Activated CD4-positive, alpha-beta T cell treated with anti-CD3 and anti-CD28 coated beads, Interleukin-2, amount 10 ng/mL, durations not matched to agents 24 days and 14 days (primary cell): ENCODE measurements around the gene DNAH10. TPM values are rescaled to one million over a fixed set of nuclear protein-coding genes. Genes with fewer than 3 reads are reported as not detected.

Source experiments
- DNase-seq: peaks from one replicate; pipeline ENCODE4 v3.0.0; 2022
- H3K27ac Mint-ChIP-seq: one replicate; pipeline ENCODE4 v1.8.0; 2022; ENCODE audit warnings: mild to moderate bottlenecking, mixed read lengths
- H3K27me3 Mint-ChIP-seq: one replicate; pipeline ENCODE4 v1.8.0; 2022; ENCODE audit warnings: mixed read lengths
- H3K36me3 Mint-ChIP-seq: one replicate; pipeline ENCODE4 v1.8.0; 2022; ENCODE audit warnings: low read depth, mild to moderate bottlenecking, mixed read lengths
- H3K4me1 Mint-ChIP-seq: one replicate; pipeline ENCODE4 v1.8.0; 2021; ENCODE audit warnings: mixed read lengths
- H3K4me3 Mint-ChIP-seq: one replicate; pipeline ENCODE4 v1.8.0; 2022; ENCODE audit warnings: mild to moderate bottlenecking, moderate library complexity, mixed read lengths
- H3K9me3 Mint-ChIP-seq: one replicate; pipeline ENCODE4 v1.8.0; 2021; ENCODE audit warnings: mixed read lengths
- intact Hi-C: fragments of 100-400 bp; cut with micrococcal nuclease; formaldehyde crosslinking; loops from one replicate; pipeline ENCODE4 v1.15.1; 2023
- total RNA-seq: library from RNA; stranded (reverse); gene quantifications from 2 replicates; pipeline ENCODE4 v1.2.3, GENCODE V29; 2022

The DNAH10 gene
- total RNA-seq, 1 donor from 2014 or later, result 0.14 TPM

DNA sequence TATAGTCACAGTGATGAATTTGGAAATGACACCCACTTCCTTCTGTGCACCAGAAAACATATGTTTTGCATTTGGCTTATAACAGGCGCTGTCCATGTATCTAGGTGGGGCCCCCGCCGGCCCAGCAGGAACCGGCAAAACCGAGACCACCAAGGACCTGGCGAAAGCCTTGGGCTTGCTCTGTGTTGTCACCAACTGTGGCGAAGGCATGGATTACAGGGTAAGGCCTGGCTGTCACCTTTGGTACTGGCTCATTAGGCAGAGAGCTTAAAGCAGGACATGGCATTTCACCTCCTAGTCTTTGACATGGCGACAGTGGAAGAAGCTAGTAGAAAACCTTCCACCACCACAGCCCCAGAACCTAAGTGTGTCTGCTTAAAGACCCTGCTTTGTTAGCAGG, 85.8 kb downstream of the DNAH10 start:
- Mint-ChIP-seq H3K27ac (no peak overlapping the region), H3K4me1 (no peaks in the 10 kb centered on the region), H3K9me3 (no peaks in the 10 kb centered on the region), H3K4me3 (no peak overlapping the region), H3K36me3 (no peaks in the 10 kb centered on the region), H3K27me3 (no peaks in the 10 kb centered on the region)
- intact Hi-C loops, result no loop called here
- DNase-seq, result no peak

DNA sequence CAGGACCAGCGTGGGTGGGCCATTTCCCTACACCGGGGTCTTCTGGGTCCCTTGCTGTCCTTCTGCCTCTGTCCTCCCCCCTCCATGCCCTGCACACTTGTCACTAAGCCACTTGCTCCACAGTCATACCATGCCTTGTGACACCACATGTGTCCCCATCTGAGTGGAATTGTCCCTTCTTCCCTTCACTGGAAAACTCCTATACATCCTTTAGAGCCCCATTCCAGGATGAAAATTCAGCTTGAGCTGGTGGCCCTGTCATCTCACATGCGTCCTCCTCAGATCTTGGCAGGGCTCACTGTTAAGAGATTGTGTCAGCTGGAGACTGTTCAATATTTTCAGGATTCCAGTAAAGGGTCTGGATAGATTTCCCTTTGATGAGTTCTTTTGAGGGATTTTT, 87.4 kb downstream of the DNAH10 start:
- Mint-ChIP-seq H3K4me3 (no peak overlapping the region), H3K27me3 (peaks cover 2% of the 10 kb centered on the region), H3K9me3 (no peaks in the 10 kb centered on the region), H3K4me1 (no peaks in the 10 kb centered on the region), H3K36me3 (no peaks in the 10 kb centered on the region), H3K27ac (no peak overlapping the region)
- no peak for DNase-seq
- intact Hi-C loops, result no loop called here

GRCh38 chr12:123850246-123851134, 88.4 kb downstream of the DNAH10 start:
- no peak overlapping the region for H3K27ac Mint-ChIP-seq

GRCh38 chr12:123853396-123854070, 91.4 kb downstream of the DNAH10 start:
- Mint-ChIP-seq H3K36me3 (no peaks in the 10 kb centered on the region), H3K4me3 (no peak overlapping the region), H3K27me3 (peaks cover 2% of the 10 kb centered on the region), H3K9me3 (no peaks in the 10 kb centered on the region), H3K4me1 (no peaks in the 10 kb centered on the region), H3K27ac (no peak overlapping the region)
- DNase-seq, result no peak
- intact Hi-C loops, result no loop called here

More at GRCh38 chr12:123850246-123851134, 88.4 kb downstream of the DNAH10 start:
- Mint-ChIP-seq H3K36me3 (no peaks in the 10 kb centered on the region), H3K4me1 (no peaks in the 10 kb centered on the region), H3K27me3 (peaks cover 2% of the 10 kb centered on the region), H3K4me3 (no peak overlapping the region), H3K9me3 (no peaks in the 10 kb centered on the region)
- DNase-seq, result no peak
- intact Hi-C loops, result no loop called here

GRCh38 chr12:123854232-123854631, 92.1 kb downstream of the DNAH10 start:
- Mint-ChIP-seq H3K9me3 (no peaks in the 10 kb centered on the region), H3K27me3 (peaks cover 2% of the 10 kb centered on the region), H3K27ac (no peak overlapping the region), H3K36me3 (no peaks in the 10 kb centered on the region), H3K4me1 (no peaks in the 10 kb centered on the region), H3K4me3 (no peak overlapping the region)
- DNase-seq, result no peak
- intact Hi-C loops, result no loop called here

- no peaks in the 10 kb centered on the region for H3K4me1 Mint-ChIP-seq
- no peak overlapping the region for H3K27ac Mint-ChIP-seq
- no peak overlapping the region for H3K4me3 Mint-ChIP-seq
- H3K36me3 Mint-ChIP-seq, result no peaks in the 10 kb centered on the region
- peaks cover 2% of the 10 kb centered on the region for H3K27me3 Mint-ChIP-seq
- no peak for DNase-seq
- H3K9me3 Mint-ChIP-seq, result no peaks in the 10 kb centered on the region
- intact Hi-C loops, result no loop called here
Observed at GRCh38 chr12:123854918-123855317, 92.8 kb downstream of the DNAH10 start.

DNA sequence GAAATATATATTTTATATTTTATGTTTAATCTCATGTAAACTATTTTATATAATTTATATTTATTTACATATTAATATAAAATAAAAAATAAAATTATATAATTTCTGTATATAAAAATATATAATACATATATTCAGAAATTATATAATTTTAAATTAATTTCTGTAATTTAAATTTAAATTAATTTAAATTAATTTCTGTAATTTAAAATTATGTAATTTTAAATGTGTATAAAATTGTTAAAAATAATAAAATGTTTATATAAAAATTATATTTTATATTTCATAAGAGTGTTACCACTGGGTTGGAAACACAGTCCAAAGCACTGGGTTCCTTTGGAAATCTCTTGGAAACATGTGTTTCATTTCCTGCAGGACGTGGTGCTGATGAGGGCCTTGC, 94.6 kb downstream of the DNAH10 start:
- H3K27me3 Mint-ChIP-seq, result peaks cover 2% of the 10 kb centered on the region
- H3K9me3 Mint-ChIP-seq, result no peaks in the 10 kb centered on the region
- intact Hi-C loops, result no loop called here
- DNase-seq, result no peak
- H3K36me3 Mint-ChIP-seq, result no peaks in the 10 kb centered on the region
- H3K27ac Mint-ChIP-seq, result no peak overlapping the region
- H3K4me3 Mint-ChIP-seq, result no peak overlapping the region
- H3K4me1 Mint-ChIP-seq, result no peaks in the 10 kb centered on the region

DNA sequence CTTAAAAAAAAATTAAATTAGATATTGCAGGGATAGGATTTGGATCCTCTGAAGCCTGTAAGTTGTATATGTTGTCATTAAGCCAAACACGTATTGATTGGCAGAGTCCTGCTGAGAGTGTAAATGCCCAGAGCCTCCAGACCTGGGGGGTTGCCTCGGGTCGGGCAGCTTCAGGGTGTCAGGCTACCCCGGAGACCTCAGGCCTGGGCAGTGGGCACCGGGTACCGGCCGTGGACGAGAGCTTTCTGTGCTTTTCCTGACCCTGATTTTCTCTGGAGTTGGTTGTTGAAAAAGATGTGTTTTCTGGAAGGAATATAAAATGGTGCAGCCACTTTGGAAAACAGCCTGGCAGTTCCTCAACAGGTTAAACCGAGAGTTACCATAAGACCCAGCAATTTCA, 96.1 kb downstream of the DNAH10 start:
- no peaks in the 10 kb centered on the region for H3K9me3 Mint-ChIP-seq
- intact Hi-C loops, result no loop called here
- H3K27ac Mint-ChIP-seq, result no peak overlapping the region

GRCh38 chr12:123859035-123859434, 96.9 kb downstream of the DNAH10 start:
- no peaks in the 10 kb centered on the region for H3K9me3 Mint-ChIP-seq
- H3K4me1 Mint-ChIP-seq, result no peaks in the 10 kb centered on the region
- no peak overlapping the region for H3K4me3 Mint-ChIP-seq
- no peaks in the 10 kb centered on the region for H3K36me3 Mint-ChIP-seq
- no peaks in the 10 kb centered on the region for H3K27me3 Mint-ChIP-seq
- DNase-seq, result no peak
- intact Hi-C loops, result no loop called here
- no peak overlapping the region for H3K27ac Mint-ChIP-seq

More for the DNA sequence above, 96.1 kb downstream of the DNAH10 start:
- H3K4me3 Mint-ChIP-seq, result no peak overlapping the region
- no peaks in the 10 kb centered on the region for H3K4me1 Mint-ChIP-seq
- no peak for DNase-seq
- H3K36me3 Mint-ChIP-seq, result no peaks in the 10 kb centered on the region
- peaks cover 2% of the 10 kb centered on the region for H3K27me3 Mint-ChIP-seq

GRCh38 chr12:123860377-123860776, 98.3 kb downstream of the DNAH10 start:
- H3K27ac Mint-ChIP-seq, result no peak overlapping the region
- H3K27me3 Mint-ChIP-seq, result no peaks in the 10 kb centered on the region
- H3K4me3 Mint-ChIP-seq, result no peak overlapping the region
- intact Hi-C loops, result no loop called here
- DNase-seq, result no peak
- no peaks in the 10 kb centered on the region for H3K9me3 Mint-ChIP-seq
- H3K36me3 Mint-ChIP-seq, result no peaks in the 10 kb centered on the region
- H3K4me1 Mint-ChIP-seq, result no peaks in the 10 kb centered on the region

- Mint-ChIP-seq H3K4me1 (no peaks in the 10 kb centered on the region), H3K27ac (no peak overlapping the region), H3K4me3 (no peak overlapping the region), H3K9me3 (no peaks in the 10 kb centered on the region), H3K27me3 (no peaks in the 10 kb centered on the region), H3K36me3 (no peaks in the 10 kb centered on the region)
- no peak for DNase-seq
- intact Hi-C loops, result no loop called here
Observed at GRCh38 chr12:123861392-123861791, 99.3 kb downstream of the DNAH10 start.

GRCh38 chr12:123867141-123867540, 105.0 kb downstream of the DNAH10 start:
- Mint-ChIP-seq H3K36me3 (no peaks in the 10 kb centered on the region), H3K27me3 (peaks cover 7% of the 10 kb centered on the region), H3K4me3 (no peak overlapping the region), H3K4me1 (no peaks in the 10 kb centered on the region), H3K9me3 (no peaks in the 10 kb centered on the region), H3K27ac (no peak overlapping the region)
- intact Hi-C loops, result no loop called here
- DNase-seq, result no peak

GRCh38 chr12:123868791-123869190, 106.7 kb downstream of the DNAH10 start:
- Mint-ChIP-seq H3K4me1 (no peaks in the 10 kb centered on the region), H3K27ac (no peak overlapping the region), H3K27me3 (peaks cover 7% of the 10 kb centered on the region), H3K36me3 (no peaks in the 10 kb centered on the region), H3K4me3 (no peak overlapping the region), H3K9me3 (no peaks in the 10 kb centered on the region)
- intact Hi-C loops, result no loop called here
- no peak for DNase-seq

- Mint-ChIP-seq H3K36me3 (no peaks in the 10 kb centered on the region), H3K4me1 (no peaks in the 10 kb centered on the region), H3K4me3 (no peak overlapping the region), H3K9me3 (no peaks in the 10 kb centered on the region), H3K27ac (no peak overlapping the region), H3K27me3 (peaks cover 2% of the 10 kb centered on the region)
- intact Hi-C loops, result no loop called here
- no peak for DNase-seq
Observed at GRCh38 chr12:123873793-123874192, 111.7 kb downstream of the DNAH10 start.
